Smooth muscle cell of the brain vasculature (primary cell): ENCODE data around the gene NAA25.
"Not testable (repeated sequence)": the region's sequence is repeated elsewhere in the genome, so short reads cannot be mapped to it uniquely, and the experiment has no call there.

ENCODE experiments used
- DNase-seq: peaks from one replicate; pipeline ENCODE4 v3.0.0-alpha.2; 2012; ENCODE audit warnings: low read depth, low spot score

Gene NAA25

GRCh38 chr12:112061137-112061536 is 47.4 kb downstream of the NAA25 start:
- DNase-seq: no peak

GRCh38 chr12:112049351-112049750 is 59.2 kb downstream of the NAA25 start:
- DNase-seq: no peak

GRCh38 chr12:112046003-112046402 is 62.6 kb downstream of the NAA25 start:
- DNase-seq: no peak

- not testable (repeated sequence) for DNase-seq
Measured at GRCh38 chr12:112036614-112037013, 72.0 kb downstream of the NAA25 start.

GRCh38 chr12:112035219-112035785 is 73.3 kb downstream of the NAA25 start:
- no peak for DNase-seq

- no peak for DNase-seq
Measured at GRCh38 chr12:112032292-112032691, 76.3 kb downstream of the NAA25 start.

- DNase-seq: no peak
Measured at GRCh38 chr12:112031472-112031871, 77.1 kb downstream of the NAA25 start.

- no peak for DNase-seq
Measured at GRCh38 chr12:112029301-112029700, 79.3 kb downstream of the NAA25 start.

GRCh38 chr12:112025808-112026375 is 82.7 kb downstream of the NAA25 start:
- no peak for DNase-seq

- DNase-seq: no peak
Measured at GRCh38 chr12:112023759-112024396, 84.7 kb downstream of the NAA25 start.

- no peak for DNase-seq
Measured at GRCh38 chr12:112022241-112023016, 86.2 kb downstream of the NAA25 start.

- DNase-seq: no peak
Measured at GRCh38 chr12:112020947-112021457, 87.6 kb downstream of the NAA25 start.

- DNase-seq: no peak
Measured at GRCh38 chr12:112018571-112019237, 89.9 kb downstream of the NAA25 start.

- no peak for DNase-seq
Measured at GRCh38 chr12:112017041-112017440, 91.5 kb downstream of the NAA25 start.

- no peak for DNase-seq
Measured at GRCh38 chr12:112015938-112016337, 92.6 kb downstream of the NAA25 start.

- DNase-seq: peak; percentile 29
Measured at GRCh38 chr12:112013601-112014402, 94.8 kb downstream of the NAA25 start.

GRCh38 chr12:112012775-112013600 is 95.6 kb downstream of the NAA25 start, which contains the start of the genes ERP29 and TMEM116:
Gene ERP29, plus strand, starts transcription at chr12:112013426. Its CDS starts 40 bp downstream, at chr12:112013466.
Gene TMEM116, minus strand, starts transcription at chr12:112013165. Its CDS starts 7,895 bp downstream, at chr12:112005270.
- peak; percentile 96 for DNase-seq

- no peak for DNase-seq
Measured at GRCh38 chr12:112011685-112012084, 96.9 kb downstream of the NAA25 start.

GRCh38 chr12:112010415-112011344 is 97.9 kb downstream of the NAA25 start:
- DNase-seq: no peak
